Upper lobe of left lung (tissue), 4 donors: ENCODE data around the gene SP6.

Experiments used
- CTCF ChIP-seq, 6 experiments: fragments of 450-650 bp in 4 of 6; fragments of 200-600 bp in 2 of 6; sonication (generic) in 2 of 6; IDR thresholded peaks; one replicate each; pipeline ENCODE4 v1.5.1; 2016 to 2019; ENCODE audit warnings: antibody characterized with exemption in 6 of 6
- POLR2A ChIP-seq, 4 donors: fragments of 450-650 bp; IDR thresholded peaks; one replicate each; pipeline ENCODE4 v1.5.1; 2016 to 2017; ENCODE audit warnings: antibody characterized with exemption in 4 of 4, mild to moderate bottlenecking in 2 of 4

- no peak for TF ChIP-seq POLR2A (IDR thresholded peaks at IDR 0.05)
- TF ChIP-seq CTCF (IDR thresholded peaks at IDR 0.05): no peak
Measured at GRCh38 chr17:47878203-47879027, 27.5 kb upstream of the SP6 start.
